AG10803 (cell line): ENCODE data around the gene GLCE.

Experiments
- DNase-seq: peaks from one replicate; pipeline ENCODE4 v3.0.0; 2010; ENCODE audit warnings: low read depth
- H3K4me3 ChIP-seq: 2 replicates; pipeline ENCODE4 v1.5.1; 2011; ENCODE audit warnings: mild to moderate bottlenecking, low read length, control low read depth
- CTCF ChIP-seq: conservative IDR thresholded peaks from 2 replicates; pipeline ENCODE4 v1.5.1; 2011; ENCODE audit warnings: mild to moderate bottlenecking, low read length, control low read depth, inconsistent platforms

GLCE gene

GRCh38 chr15:69145149-69145693 lies 15.2 kb upstream of the GLCE start:
- no peak for DNase-seq
- no peak for TF ChIP-seq CTCF
- no peak overlapping the region for H3K4me3 ChIP-seq

GRCh38 chr15:69145694-69146492 lies 14.5 kb upstream of the GLCE start:
- H3K4me3 ChIP-seq, result no peak overlapping the region
- TF ChIP-seq CTCF, result no peak
- DNase-seq, result no peak

DNA sequence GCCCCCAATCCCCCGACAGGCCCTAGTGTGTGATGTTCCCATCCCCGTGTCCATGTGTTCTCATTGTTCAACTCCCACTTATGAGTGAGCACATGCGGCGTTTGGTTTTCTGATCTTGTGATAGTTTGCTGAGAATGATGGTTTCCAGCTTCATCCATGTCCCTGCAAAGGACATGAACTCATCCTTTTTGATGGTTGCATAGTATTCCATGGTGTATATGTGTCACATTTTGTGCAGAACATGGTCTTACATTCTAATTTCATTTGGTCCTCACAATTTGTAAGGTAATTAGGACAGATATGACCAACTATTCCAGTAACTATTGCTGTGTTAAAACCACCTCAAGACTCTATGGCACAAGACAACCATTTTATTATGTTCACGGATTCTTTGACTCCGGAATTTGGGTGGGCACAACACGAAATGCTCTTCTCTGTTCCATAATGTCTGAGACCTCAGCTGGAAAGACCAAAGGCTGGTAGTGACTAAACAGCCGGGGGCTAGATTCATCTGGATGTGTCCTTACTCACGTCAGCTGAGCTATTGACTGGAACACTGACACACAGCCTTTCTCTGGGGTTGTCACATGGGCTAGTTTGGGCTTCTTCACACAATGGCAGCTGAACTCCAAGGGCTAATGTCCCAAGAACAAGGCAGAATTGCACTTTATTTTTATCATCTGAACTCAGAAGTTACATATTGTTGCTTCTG lies 13.6 kb upstream of the GLCE start:
- no peak for TF ChIP-seq CTCF
- DNase-seq, result no peak

GRCh38 chr15:69148465-69148864 lies 12.0 kb upstream of the GLCE start:
- no peak for TF ChIP-seq CTCF
- H3K4me3 ChIP-seq, result no peak overlapping the region
- no peak for DNase-seq

More for the DNA sequence above, 13.6 kb upstream of the GLCE start:
- no peak overlapping the region for H3K4me3 ChIP-seq

DNA sequence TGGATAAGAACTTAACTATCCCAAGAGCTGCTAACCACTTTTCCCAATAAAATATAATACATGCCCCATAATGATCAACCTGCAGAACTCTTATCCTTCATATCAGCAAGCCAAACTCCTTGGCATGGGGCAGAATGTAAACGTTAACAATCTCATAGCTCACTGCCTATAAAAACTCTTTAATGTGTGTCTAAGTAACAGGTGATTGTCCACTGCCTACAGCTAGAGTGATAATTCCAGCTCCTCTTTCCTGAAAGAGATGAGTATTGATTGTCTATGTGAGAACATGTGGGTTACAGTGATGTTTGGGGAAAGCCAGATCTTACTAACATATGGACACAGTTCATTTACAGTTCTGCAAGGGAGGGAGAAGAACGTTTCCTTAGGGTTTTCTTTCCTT lies 11.3 kb upstream of the GLCE start:
- TF ChIP-seq CTCF, result no peak

DNA sequence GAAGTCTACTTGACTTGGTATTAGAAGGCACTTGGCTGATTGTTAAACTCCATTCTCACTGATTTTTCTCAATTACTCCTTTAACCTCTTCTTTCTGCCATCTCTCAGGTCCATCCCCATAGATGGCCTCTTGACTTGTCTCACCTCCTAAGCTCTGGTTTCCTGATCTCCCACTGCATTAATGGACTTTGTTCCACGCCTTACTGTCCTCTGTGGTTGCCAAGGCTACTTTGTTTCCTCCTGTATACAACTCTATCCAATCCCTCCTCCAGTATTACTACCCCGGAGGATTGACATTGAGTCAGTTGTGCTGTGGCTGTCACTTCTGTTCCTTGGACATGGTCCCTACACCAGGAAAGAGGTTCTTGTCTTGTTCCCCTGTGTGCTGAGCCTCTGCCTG lies 10.6 kb upstream of the GLCE start:
- H3K4me3 ChIP-seq, result no peak overlapping the region
- no peak for TF ChIP-seq CTCF
- no peak for DNase-seq

More for the DNA sequence above, 11.3 kb upstream of the GLCE start:
- no peak overlapping the region for H3K4me3 ChIP-seq
- no peak for DNase-seq
